ENCODE measurements around the gene XDH. TPM values are rescaled to one million over a fixed set of nuclear protein-coding genes. Genes with fewer than 3 reads are reported as not detected.

XDH gene
- total RNA-seq, result under 0.01 and 2.0 TPM in 2 replicates

DNA sequence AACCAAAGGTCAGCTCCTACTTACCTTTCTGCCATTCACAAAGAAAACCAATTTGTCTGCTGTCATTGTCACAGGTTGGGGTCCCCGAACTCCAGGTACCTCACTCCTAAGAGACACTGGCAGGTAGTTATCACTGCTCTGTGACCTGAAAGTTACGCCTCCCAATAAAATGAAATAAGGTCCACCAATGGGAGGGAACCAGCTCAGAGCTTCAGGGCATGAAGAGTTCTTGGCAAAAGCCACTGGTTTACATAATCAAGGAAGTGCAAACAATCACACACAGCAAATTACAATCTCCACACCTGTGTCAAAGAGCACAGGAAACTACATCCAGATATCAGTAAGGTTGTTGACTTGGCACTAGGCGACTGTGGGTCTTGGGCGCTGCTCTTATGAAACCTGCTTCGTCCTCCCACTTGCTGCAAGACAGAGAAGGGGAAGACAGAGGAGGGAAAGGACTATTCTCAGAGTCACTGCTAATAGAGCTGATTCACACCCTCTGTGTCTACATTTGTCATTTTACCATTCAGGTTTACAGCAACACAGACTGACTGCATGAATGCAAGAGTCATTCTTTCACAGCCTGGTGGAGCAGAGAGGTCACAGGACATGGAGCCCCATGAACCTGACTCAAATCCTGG, at the start of gene XDH:
Gene XDH, minus strand, starts transcription at position 142 of the 641 bp plus-strand sequence. Its CDS starts 76 bp downstream, at position 66.

Other genes with a start within 250 kb of the XDH start
- gene CAPN14, start 197.2 kb downstream of the XDH start, total RNA-seq, result 0.14 TPM in 1 of 2 replicates, not detected in the other
- 6.6 and 67.6 TPM in 2 replicates for gene EHD3, start 180.6 kb downstream of the XDH start, total RNA-seq
- gene SRD5A2, start 166.2 kb upstream of the XDH start, total RNA-seq, result not detected in 2 replicates

Measured in placental pericyte (primary cell).